Stimulated activated CD4-positive, alpha-beta T cell treated with anti-CD3 and anti-CD28 coated beads, TNF-alpha, amount 100 ng/mL, for 24 hours (primary cell): ENCODE measurements around the gene OR10X1.

ENCODE experiments used
- DNase-seq, 3 experiments: peaks; one replicate each; pipeline ENCODE4 v3.0.0-alpha.2; 2020; ENCODE audit warnings: low read depth in 3 of 3

OR10X1 gene, protein sequence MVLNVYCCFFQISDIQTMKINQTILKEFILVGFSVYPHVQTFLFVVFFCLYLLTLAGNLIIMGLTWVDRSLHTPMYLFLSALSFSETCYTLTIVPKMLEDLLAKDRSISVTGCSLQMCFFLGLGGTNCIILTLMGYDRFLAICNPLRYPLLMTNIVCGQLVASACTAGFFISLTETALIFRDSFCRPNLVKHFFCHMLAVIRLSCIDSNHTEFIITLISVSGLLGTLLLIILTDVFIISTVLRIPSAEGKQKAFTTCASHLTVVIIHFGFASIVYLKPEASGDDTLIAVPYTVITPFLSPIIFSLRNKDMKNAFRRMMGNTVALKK

DNA sequence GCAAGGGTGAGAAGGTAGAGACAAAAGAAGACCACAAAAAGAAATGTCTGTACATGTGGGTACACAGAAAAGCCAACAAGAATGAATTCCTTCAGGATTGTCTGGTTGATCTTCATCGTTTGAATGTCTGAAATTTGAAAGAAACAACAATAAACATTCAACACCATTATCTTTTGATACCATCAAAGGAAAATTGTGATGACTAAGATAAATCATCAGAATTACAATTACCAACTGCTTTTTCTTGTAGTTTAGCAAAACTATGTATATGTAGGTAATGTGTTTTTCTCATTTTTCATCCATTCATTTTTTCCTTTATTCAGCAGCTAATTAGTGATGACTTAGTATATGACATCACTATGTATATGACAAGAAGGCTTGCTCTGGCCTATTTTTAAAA, at the start of gene OR10X1:
Gene OR10X1 (minus strand): TSS at position 167 of the 400 bp plus-strand sequence. CDS start 0 bp downstream, at position 167.
- no peak for DNase-seq

GRCh38 chr1:158613764-158614163, 34.1 kb upstream of the OR10X1 start:
- no peak for DNase-seq

DNA sequence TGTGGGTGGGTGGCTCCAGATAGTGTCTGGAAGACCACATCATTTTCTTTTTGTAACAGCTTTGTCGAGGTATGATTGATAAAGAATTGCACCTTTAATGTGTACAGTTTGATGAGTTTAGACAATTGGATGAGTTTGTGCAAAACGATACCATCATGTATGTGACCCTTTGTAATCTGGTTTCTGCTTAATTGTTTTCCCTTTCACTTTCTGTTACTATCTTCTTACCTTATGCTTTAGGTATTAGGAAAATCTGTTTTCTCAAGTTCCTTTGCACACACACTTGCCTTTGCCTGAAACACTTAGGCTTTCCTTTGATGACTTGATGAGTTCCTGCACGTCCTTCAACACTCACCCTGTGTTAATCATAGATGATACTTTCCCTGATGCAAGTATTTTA, 32.2 kb upstream of the OR10X1 start:
- DNase-seq, result no peak

- DNase-seq, result no peak
These were observed 27.6 kb upstream of the OR10X1 start for GRCh38 chr1:158607296-158607695.

- DNase-seq, result no peak
These were observed 25.3 kb upstream of the OR10X1 start, which contains the start of gene OR10Z1 for GRCh38 chr1:158604968-158605367. OR10Z1 (plus strand) TSS chr1:158605268; CDS start chr1:158606439, 1,171 bp downstream.

GRCh38 chr1:158600735-158601134, 21.0 kb upstream of the OR10X1 start:
- DNase-seq, result no peak

DNA sequence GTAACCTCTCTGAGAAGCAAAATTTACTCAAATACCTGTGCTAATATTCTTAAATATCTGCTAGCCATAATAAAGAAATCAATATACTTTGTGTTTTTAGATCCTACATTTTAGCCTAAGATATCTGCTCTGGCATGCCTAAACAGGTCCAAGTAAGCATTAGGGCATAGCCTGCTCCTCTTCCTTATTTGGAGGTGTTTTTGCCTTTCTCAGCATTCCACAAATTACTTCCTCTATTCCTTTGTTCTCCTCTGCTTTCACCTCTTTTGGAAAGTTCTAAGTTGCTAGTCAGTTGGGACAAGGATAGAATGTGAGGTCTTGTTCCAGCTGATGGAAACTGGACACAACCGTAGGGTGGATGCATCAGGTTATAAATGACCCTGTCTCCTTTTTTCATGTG, 7.2 kb upstream of the OR10X1 start:
- no peak for DNase-seq

DNA sequence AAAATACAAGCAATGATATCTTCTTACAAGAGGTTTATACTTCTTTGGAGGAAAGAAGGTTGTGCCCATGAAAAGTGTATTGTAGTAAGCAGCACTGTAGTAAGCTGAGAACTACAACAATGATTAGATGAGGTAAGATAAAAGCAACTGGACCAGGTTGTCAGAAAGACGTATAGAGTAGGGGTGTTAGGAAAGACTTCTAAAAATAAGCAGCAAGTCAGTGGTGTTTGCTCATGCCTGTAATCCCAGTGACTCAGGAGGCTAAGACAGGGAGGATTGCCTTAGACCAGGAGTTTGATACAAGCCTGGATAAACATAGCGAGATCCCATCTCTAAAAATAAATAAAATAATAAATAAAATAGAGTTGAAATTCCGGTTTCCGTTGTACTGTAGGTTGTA, 4.3 kb upstream of the OR10X1 start:
- DNase-seq, result no peak

- DNase-seq, result no peak
These were observed 2.1 kb downstream of the OR10X1 start for GRCh38 chr1:158577561-158577960.

DNA sequence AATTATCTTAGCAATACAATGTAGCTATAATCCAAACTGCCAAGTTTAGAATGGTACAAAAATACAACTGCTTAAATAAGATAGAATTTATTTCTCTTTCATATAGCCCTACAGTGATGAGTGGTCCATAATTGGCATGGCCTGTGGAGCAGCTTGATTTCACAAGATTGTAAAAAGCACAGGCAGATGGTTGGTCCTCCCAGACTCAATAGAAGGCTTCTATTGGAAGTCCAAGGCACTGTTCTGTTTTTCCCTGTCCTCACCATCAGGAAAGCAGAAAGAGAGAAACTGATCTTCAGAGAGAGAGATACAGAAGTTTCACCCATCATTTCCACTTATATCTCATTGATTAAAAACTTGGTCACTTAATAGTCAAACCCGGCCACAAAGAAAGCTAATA, 7.5 kb downstream of the OR10X1 start:
- no peak for DNase-seq

DNA sequence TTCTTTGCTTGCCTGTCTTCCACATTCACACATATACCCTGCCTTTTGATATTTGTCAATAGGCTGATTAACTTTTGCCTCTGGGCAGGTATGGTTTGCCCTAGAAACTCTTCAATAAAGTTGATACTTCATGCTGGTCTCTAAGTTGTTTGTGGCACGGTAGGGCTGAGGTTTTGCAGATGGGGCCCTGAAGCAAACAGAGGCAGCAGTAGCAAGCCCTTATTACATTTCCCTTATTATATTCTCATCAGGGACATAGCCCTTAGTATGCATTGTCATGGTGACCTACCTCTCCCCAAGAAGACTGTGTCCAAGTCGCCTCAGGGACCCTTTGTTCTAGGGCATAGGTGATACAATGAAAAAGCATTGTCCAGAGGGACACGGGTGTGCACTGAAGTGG, 9.2 kb downstream of the OR10X1 start, which contains the start of gene OR6P1:
Gene OR6P1 (minus strand): TSS at position 101 of the 400 bp plus-strand sequence. CDS start 6,976 bp downstream, outside the sequence.
- DNase-seq, result no peak

- no peak for DNase-seq
These were observed 15.1 kb downstream of the OR10X1 start for GRCh38 chr1:158564608-158565007.

DNA sequence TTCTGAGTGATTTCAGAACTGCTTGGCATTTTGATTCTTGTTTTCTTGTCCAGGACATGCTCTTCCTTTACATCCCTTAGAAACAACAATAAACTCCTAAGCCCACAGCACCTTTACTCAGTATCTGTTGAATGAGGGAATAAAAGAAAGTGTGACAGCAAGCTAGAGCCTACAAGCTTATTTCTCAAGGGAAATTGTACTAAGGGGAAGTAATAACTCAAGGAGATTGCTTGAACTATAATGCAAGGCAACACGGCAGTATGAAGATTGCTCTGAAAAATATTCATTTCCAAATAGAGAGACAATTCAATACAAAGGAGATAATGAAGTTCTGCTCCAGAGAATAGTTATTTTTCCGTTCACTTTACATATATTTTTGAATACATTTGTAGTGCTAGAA, 15.8 kb downstream of the OR10X1 start:
- no peak for DNase-seq

GRCh38 chr1:158559696-158560095, 20.0 kb downstream of the OR10X1 start:
- DNase-seq, result no peak

- DNase-seq, result no peak
These were observed 25.3 kb downstream of the OR10X1 start, which contains the start of gene OR6Y1 for GRCh38 chr1:158554352-158554751. OR6Y1 (minus strand) TSS chr1:158554405; CDS start chr1:158548105, 6,300 bp downstream.

DNA sequence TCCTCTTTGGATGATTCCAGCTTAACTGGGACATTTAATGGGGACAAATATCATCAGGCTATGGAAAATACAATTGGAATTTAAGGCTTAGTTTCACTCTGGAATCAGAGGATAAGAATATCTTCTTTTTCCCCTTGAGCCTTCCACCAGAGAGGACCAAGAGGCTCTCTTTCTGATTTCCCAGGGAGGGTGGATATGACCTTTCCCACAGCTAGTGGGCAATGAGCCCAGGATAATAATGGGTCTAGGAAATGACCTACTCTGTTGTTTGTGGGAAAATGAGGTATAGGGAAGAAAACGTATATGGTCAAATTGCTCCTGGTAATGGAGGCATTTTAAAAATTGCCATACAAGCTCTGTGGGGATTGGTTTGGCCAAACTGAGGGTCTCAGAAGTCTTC, 27.4 kb downstream of the OR10X1 start:
- DNase-seq, result no peak

- DNase-seq, result no peak
These were observed 32.2 kb downstream of the OR10X1 start for GRCh38 chr1:158547533-158547932.

DNA sequence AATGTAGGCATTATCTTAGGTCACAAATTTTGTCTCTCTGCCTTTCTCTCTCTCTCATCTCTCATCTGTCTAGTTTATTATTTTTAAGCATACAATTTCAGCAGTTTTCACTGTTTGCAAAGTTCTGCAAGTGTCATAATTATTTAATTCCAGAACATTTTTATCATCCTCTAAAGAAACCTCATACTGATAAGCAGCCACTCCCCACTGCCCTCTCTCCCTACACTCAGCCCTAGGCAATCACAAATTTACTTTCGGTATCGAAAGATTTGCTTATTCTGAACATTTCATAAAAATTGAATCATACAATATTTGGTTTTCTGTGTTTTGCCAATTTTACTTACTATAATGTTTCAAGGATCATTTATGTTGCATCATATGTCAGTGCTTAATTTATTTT, 42.1 kb downstream of the OR10X1 start:
- no peak for DNase-seq

- no peak for DNase-seq
These were observed 45.2 kb downstream of the OR10X1 start for GRCh38 chr1:158534496-158534895.
